Astrocyte (in vitro differentiated cells and primary cell): ENCODE measurements around the gene LRRC3B.

Experiments used
- EZH2 ChIP-seq: IDR thresholded peaks from 2 replicates; pipeline ENCODE4 v1.6.1; 2012; ENCODE audit warnings: mild to moderate bottlenecking, low read length, inconsistent platforms; ENCODE audit not compliant: insufficient read depth
- TF ChIP-seq, protein P1 (sequence below): IDR thresholded peaks from 2 replicates; pipeline ENCODE4 v1.5.1; 2011; ENCODE audit warnings: low read depth, mild to moderate bottlenecking, inconsistent platforms, low read length, moderate library complexity; ENCODE audit not compliant: insufficient read depth

DNA sequence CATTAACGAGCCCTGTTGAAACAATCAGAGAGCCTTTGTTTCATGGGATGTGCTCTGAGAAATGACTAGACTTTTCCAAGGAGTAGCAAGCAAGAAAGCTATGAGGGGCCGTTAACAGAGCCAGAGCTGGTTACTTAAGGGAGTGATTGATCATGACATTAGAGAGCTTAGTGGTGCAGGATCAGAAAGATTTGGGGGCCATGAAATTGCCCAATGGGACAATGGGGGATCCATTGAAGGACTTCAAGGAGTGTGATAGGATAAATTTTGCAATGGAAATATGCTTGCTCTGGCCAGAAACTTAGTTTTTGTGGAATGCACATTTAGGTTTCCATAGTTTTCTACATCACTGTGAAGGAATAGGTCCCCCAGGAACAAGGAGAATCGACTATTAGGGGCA, 45.6 kb downstream of the LRRC3B start:
- TF ChIP-seq, protein P1, sequence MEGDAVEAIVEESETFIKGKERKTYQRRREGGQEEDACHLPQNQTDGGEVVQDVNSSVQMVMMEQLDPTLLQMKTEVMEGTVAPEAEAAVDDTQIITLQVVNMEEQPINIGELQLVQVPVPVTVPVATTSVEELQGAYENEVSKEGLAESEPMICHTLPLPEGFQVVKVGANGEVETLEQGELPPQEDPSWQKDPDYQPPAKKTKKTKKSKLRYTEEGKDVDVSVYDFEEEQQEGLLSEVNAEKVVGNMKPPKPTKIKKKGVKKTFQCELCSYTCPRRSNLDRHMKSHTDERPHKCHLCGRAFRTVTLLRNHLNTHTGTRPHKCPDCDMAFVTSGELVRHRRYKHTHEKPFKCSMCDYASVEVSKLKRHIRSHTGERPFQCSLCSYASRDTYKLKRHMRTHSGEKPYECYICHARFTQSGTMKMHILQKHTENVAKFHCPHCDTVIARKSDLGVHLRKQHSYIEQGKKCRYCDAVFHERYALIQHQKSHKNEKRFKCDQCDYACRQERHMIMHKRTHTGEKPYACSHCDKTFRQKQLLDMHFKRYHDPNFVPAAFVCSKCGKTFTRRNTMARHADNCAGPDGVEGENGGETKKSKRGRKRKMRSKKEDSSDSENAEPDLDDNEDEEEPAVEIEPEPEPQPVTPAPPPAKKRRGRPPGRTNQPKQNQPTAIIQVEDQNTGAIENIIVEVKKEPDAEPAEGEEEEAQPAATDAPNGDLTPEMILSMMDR = no peak
- no peak for TF ChIP-seq EZH2
